Osteocyte (in vitro differentiated cells): Measurements from ENCODE around the gene TFAP2B. TPM values are rescaled to one million over a fixed set of nuclear protein-coding genes. Genes with fewer than 3 reads are reported as not detected.

Source experiments
- DNase-seq: peaks from one replicate; pipeline ENCODE4 v3.0.0; 2021; ENCODE audit warnings: mixed read lengths; ENCODE audit not compliant: unreplicated experiment; ENCODE audit errors: extremely low spot score
- H3K27ac Mint-ChIP-seq: one replicate; pipeline ENCODE4 v1.8.0; 2021; ENCODE audit warnings: mild to moderate bottlenecking, mixed read lengths; ENCODE audit not compliant: unreplicated experiment
- H3K27me3 Mint-ChIP-seq: one replicate; pipeline ENCODE4 v1.8.0; 2021; ENCODE audit warnings: mixed read lengths; ENCODE audit not compliant: unreplicated experiment
- H3K36me3 Mint-ChIP-seq: one replicate; pipeline ENCODE4 v1.8.0; 2021; ENCODE audit warnings: mixed read lengths; ENCODE audit not compliant: unreplicated experiment
- H3K4me1 Mint-ChIP-seq: one replicate; pipeline ENCODE4 v1.8.0; 2021; ENCODE audit warnings: mixed read lengths; ENCODE audit not compliant: unreplicated experiment
- H3K4me3 Mint-ChIP-seq: one replicate; pipeline ENCODE4 v1.8.0; 2021; ENCODE audit warnings: mild to moderate bottlenecking, moderate library complexity, mixed read lengths; ENCODE audit not compliant: unreplicated experiment
- H3K9me3 Mint-ChIP-seq: one replicate; pipeline ENCODE4 v1.8.0; 2021; ENCODE audit warnings: mixed read lengths; ENCODE audit not compliant: unreplicated experiment
- CTCF ChIP-seq: fragments of 200-600 bp; sonication (generic); IDR thresholded peaks from 2 replicates; pipeline ENCODE4 v1.5.0; 2021; ENCODE audit warnings: antibody characterized with exemption, mild to moderate bottlenecking, moderate library complexity
- total RNA-seq: library from RNA; stranded (reverse); gene quantifications from 2 replicates; pipeline ENCODE4 v1.2.1, GENCODE V29; 2021

Gene TFAP2B
- total RNA-seq, 1 donor from 2014 or later, result 26.4 TPM

- TF ChIP-seq CTCF, result no peak
- peaks cover 12% of the 10 kb centered on the region for H3K36me3 Mint-ChIP-seq
- no peaks in the 10 kb centered on the region for H3K9me3 Mint-ChIP-seq
- peak overlapping the region; percentile 99 for H3K27ac Mint-ChIP-seq
- H3K4me3 Mint-ChIP-seq, result peak overlapping the region; percentile 85
- DNase-seq, result no peak
- H3K4me1 Mint-ChIP-seq, result peaks cover 37% of the 10 kb centered on the region
- no peaks in the 10 kb centered on the region for H3K27me3 Mint-ChIP-seq
These were observed 1.5 kb downstream of the TFAP2B start for GRCh38 chr6:50819904-50820868.

GRCh38 chr6:50820869-50821264 is 2.2 kb downstream of the TFAP2B start:
- peaks cover 12% of the 10 kb centered on the region for H3K36me3 Mint-ChIP-seq
- H3K4me3 Mint-ChIP-seq, result peak overlapping the region; percentile 85
- no peaks in the 10 kb centered on the region for H3K27me3 Mint-ChIP-seq
- H3K4me1 Mint-ChIP-seq, result peaks cover 42% of the 10 kb centered on the region
- TF ChIP-seq CTCF, result no peak
- no peak for DNase-seq
- no peaks in the 10 kb centered on the region for H3K9me3 Mint-ChIP-seq
- peak overlapping the region; percentile 99 for H3K27ac Mint-ChIP-seq

- Mint-ChIP-seq H3K27me3 (no peaks in the 10 kb centered on the region), H3K36me3 (peaks cover 14% of the 10 kb centered on the region), H3K27ac (peak overlapping the region; percentile 99), H3K9me3 (no peaks in the 10 kb centered on the region), H3K4me1 (peaks cover 48% of the 10 kb centered on the region), H3K4me3 (peak overlapping the region; percentile 85)
- TF ChIP-seq CTCF, result no peak
- DNase-seq, result no peak
These were observed 2.9 kb downstream of the TFAP2B start for GRCh38 chr6:50821441-50822077.

DNA sequence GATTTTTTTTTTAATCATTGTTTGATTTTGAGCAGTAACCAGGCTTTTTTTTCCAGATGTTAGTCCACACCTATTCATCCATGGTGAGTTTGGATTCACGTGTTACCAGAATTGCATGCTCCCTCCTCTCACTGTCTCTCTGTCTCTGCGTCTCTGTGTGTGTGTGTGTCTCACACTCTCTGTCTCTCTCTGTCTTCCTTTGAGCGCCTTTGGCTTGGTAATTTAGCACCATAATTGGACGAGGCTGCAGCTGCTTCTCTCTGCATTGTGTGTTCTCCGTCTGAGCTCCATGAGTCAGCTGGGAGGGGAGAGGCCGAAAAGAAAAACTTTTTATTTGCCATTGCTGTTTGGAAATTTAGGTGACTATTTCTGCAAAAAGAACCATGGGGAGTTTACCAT is 3.4 kb downstream of the TFAP2B start:
- Mint-ChIP-seq H3K27me3 (no peaks in the 10 kb centered on the region), H3K4me3 (peak overlapping the region; percentile 85), H3K27ac (peak overlapping the region; percentile 99), H3K4me1 (peaks cover 49% of the 10 kb centered on the region), H3K36me3 (peaks cover 14% of the 10 kb centered on the region), H3K9me3 (no peaks in the 10 kb centered on the region)
- no peak for TF ChIP-seq CTCF
- DNase-seq, result no peak
